Measurements from ENCODE around the gene LHPP. TPM values are rescaled to one million over a fixed set of nuclear protein-coding genes. Genes with fewer than 3 reads are reported as not detected.

LHPP gene
- total and polyA plus RNA-seq, 4 donors = 15.0 to 58.3 (median 35.9) TPM

- peaks cover 16% of the 10 kb centered on the region for H3K4me1 ChIP-seq (ENCODE audit: control insufficient read depth, insufficient read depth, low read length)
- no peak overlapping the region for H3K4me3 ChIP-seq (ENCODE audit: low read depth, low read length)
- no peaks in the 10 kb centered on the region for H3K9me3 ChIP-seq (ENCODE audit: control insufficient read depth, insufficient read depth, low read length)
- no peak for DNase-seq (ENCODE audit: low read depth in 4 of 6, low spot score in 6 of 6)
- peaks cover 29% of the 10 kb centered on the region for H3K36me3 ChIP-seq (ENCODE audit: control insufficient read depth, insufficient read depth, low read length)
- WGBS (ENCODE audit: insufficient coverage) = 94% methylated on average over 9 of the region's 9 CpGs
- H3K27me3 ChIP-seq (ENCODE audit: control insufficient read depth, insufficient read depth, low read length) = no peaks in the 10 kb centered on the region
- no peak overlapping the region for H3K27ac ChIP-seq (ENCODE audit: low read depth, low read length)
Measured at GRCh38 chr10:124530816-124531215, 69.2 kb downstream of the LHPP start.

GRCh38 chr10:124532106-124532641 lies 70.6 kb downstream of the LHPP start:
- H3K36me3 ChIP-seq (ENCODE audit: control insufficient read depth, insufficient read depth, low read length) = peaks cover 27% of the 10 kb centered on the region
- no peaks in the 10 kb centered on the region for H3K27me3 ChIP-seq (ENCODE audit: control insufficient read depth, insufficient read depth, low read length)
- no peak overlapping the region for H3K27ac ChIP-seq (ENCODE audit: low read depth, low read length)
- 74% methylated on average over 11 of the region's 11 CpGs for WGBS (ENCODE audit: insufficient coverage)
- no peak for DNase-seq (ENCODE audit: low read depth in 4 of 6, low spot score in 6 of 6)
- H3K4me1 ChIP-seq (ENCODE audit: control insufficient read depth, insufficient read depth, low read length) = peaks cover 24% of the 10 kb centered on the region
- no peaks in the 10 kb centered on the region for H3K9me3 ChIP-seq (ENCODE audit: control insufficient read depth, insufficient read depth, low read length)
- H3K4me3 ChIP-seq (ENCODE audit: low read depth, low read length) = no peak overlapping the region

GRCh38 chr10:124532788-124533187 lies 71.2 kb downstream of the LHPP start:
- no peak overlapping the region for H3K27ac ChIP-seq (ENCODE audit: low read depth, low read length)
- WGBS (ENCODE audit: insufficient coverage) = 84% methylated on average over 3 of the region's 3 CpGs

GRCh38 chr10:124533266-124533665 lies 71.6 kb downstream of the LHPP start:
- Histone ChIP-seq H3K4me3 (ENCODE audit: low read depth, low read length) (no peak overlapping the region), H3K4me1 (ENCODE audit: control insufficient read depth, insufficient read depth, low read length) (peaks cover 28% of the 10 kb centered on the region), H3K27me3 (ENCODE audit: control insufficient read depth, insufficient read depth, low read length) (no peaks in the 10 kb centered on the region), H3K9me3 (ENCODE audit: control insufficient read depth, insufficient read depth, low read length) (no peaks in the 10 kb centered on the region), H3K27ac (ENCODE audit: low read depth, low read length) (no peak overlapping the region), H3K36me3 (ENCODE audit: control insufficient read depth, insufficient read depth, low read length) (peaks cover 36% of the 10 kb centered on the region)
- 89% methylated on average over 11 of the region's 13 CpGs for WGBS (ENCODE audit: insufficient coverage)
- no peak for DNase-seq (ENCODE audit: low read depth in 4 of 6, low spot score in 6 of 6)

More at GRCh38 chr10:124532788-124533187, 71.2 kb downstream of the LHPP start:
- Histone ChIP-seq H3K36me3 (ENCODE audit: control insufficient read depth, insufficient read depth, low read length) (peaks cover 32% of the 10 kb centered on the region), H3K9me3 (ENCODE audit: control insufficient read depth, insufficient read depth, low read length) (no peaks in the 10 kb centered on the region), H3K27me3 (ENCODE audit: control insufficient read depth, insufficient read depth, low read length) (no peaks in the 10 kb centered on the region), H3K4me1 (ENCODE audit: control insufficient read depth, insufficient read depth, low read length) (peaks cover 24% of the 10 kb centered on the region), H3K4me3 (ENCODE audit: low read depth, low read length) (no peak overlapping the region)
- DNase-seq (ENCODE audit: low read depth in 4 of 6, low spot score in 6 of 6) = no peak

- 66% methylated on average over 28 of the region's 30 CpGs for WGBS (ENCODE audit: insufficient coverage)
- peak in 2 of 6 donors; percentile 39 to 74 for DNase-seq (ENCODE audit: low read depth in 4 of 6, low spot score in 6 of 6)
- H3K9me3 ChIP-seq (ENCODE audit: control insufficient read depth, insufficient read depth, low read length) = no peaks in the 10 kb centered on the region
- H3K4me3 ChIP-seq (ENCODE audit: low read depth, low read length) = no peak overlapping the region
- no peaks in the 10 kb centered on the region for H3K27me3 ChIP-seq (ENCODE audit: control insufficient read depth, insufficient read depth, low read length)
- no peak overlapping the region for H3K27ac ChIP-seq (ENCODE audit: low read depth, low read length)
- H3K36me3 ChIP-seq (ENCODE audit: control insufficient read depth, insufficient read depth, low read length) = peaks cover 36% of the 10 kb centered on the region
- peaks cover 30% of the 10 kb centered on the region for H3K4me1 ChIP-seq (ENCODE audit: control insufficient read depth, insufficient read depth, low read length)
Measured at GRCh38 chr10:124534231-124534798, 72.7 kb downstream of the LHPP start.

- no peak overlapping the region for H3K27ac ChIP-seq (ENCODE audit: low read depth, low read length)
Measured at GRCh38 chr10:124534826-124535601, 73.4 kb downstream of the LHPP start.

GRCh38 chr10:124535731-124536495 lies 74.3 kb downstream of the LHPP start:
- peaks cover 32% of the 10 kb centered on the region for H3K36me3 ChIP-seq (ENCODE audit: control insufficient read depth, insufficient read depth, low read length)
- no peaks in the 10 kb centered on the region for H3K9me3 ChIP-seq (ENCODE audit: control insufficient read depth, insufficient read depth, low read length)
- H3K27me3 ChIP-seq (ENCODE audit: control insufficient read depth, insufficient read depth, low read length) = no peaks in the 10 kb centered on the region
- peak overlapping the region; percentile 15 for H3K27ac ChIP-seq (ENCODE audit: low read depth, low read length)
- DNase-seq (ENCODE audit: low read depth in 4 of 6, low spot score in 6 of 6) = no peak
- 54% methylated on average over 17 of the region's 18 CpGs for WGBS (ENCODE audit: insufficient coverage)
- H3K4me3 ChIP-seq (ENCODE audit: low read depth, low read length) = no peak overlapping the region
- peaks cover 29% of the 10 kb centered on the region for H3K4me1 ChIP-seq (ENCODE audit: control insufficient read depth, insufficient read depth, low read length)

More at GRCh38 chr10:124534826-124535601, 73.4 kb downstream of the LHPP start:
- H3K4me1 ChIP-seq (ENCODE audit: control insufficient read depth, insufficient read depth, low read length) = peaks cover 29% of the 10 kb centered on the region
- DNase-seq (ENCODE audit: low read depth in 4 of 6, low spot score in 6 of 6) = no peak
- H3K36me3 ChIP-seq (ENCODE audit: control insufficient read depth, insufficient read depth, low read length) = peaks cover 36% of the 10 kb centered on the region
- H3K9me3 ChIP-seq (ENCODE audit: control insufficient read depth, insufficient read depth, low read length) = no peaks in the 10 kb centered on the region
- H3K27me3 ChIP-seq (ENCODE audit: control insufficient read depth, insufficient read depth, low read length) = no peaks in the 10 kb centered on the region
- WGBS (ENCODE audit: insufficient coverage) = 89% methylated on average over 15 of the region's 17 CpGs
- no peak overlapping the region for H3K4me3 ChIP-seq (ENCODE audit: low read depth, low read length)

GRCh38 chr10:124536496-124537050 lies 75.0 kb downstream of the LHPP start:
- no peak overlapping the region for H3K4me3 ChIP-seq (ENCODE audit: low read depth, low read length)
- peaks cover 31% of the 10 kb centered on the region for H3K36me3 ChIP-seq (ENCODE audit: control insufficient read depth, insufficient read depth, low read length)
- DNase-seq (ENCODE audit: low read depth in 4 of 6, low spot score in 6 of 6) = no peak
- no peak overlapping the region for H3K27ac ChIP-seq (ENCODE audit: low read depth, low read length)
- H3K27me3 ChIP-seq (ENCODE audit: control insufficient read depth, insufficient read depth, low read length) = no peaks in the 10 kb centered on the region
- H3K4me1 ChIP-seq (ENCODE audit: control insufficient read depth, insufficient read depth, low read length) = peaks cover 35% of the 10 kb centered on the region
- 68% methylated on average over 2 of the region's 5 CpGs for WGBS (ENCODE audit: insufficient coverage)
- H3K9me3 ChIP-seq (ENCODE audit: control insufficient read depth, insufficient read depth, low read length) = no peaks in the 10 kb centered on the region

- Histone ChIP-seq H3K4me1 (ENCODE audit: control insufficient read depth, insufficient read depth, low read length) (peaks cover 36% of the 10 kb centered on the region), H3K27ac (ENCODE audit: low read depth, low read length) (no peak overlapping the region)
- 91% methylated on average over 13 of the region's 18 CpGs for WGBS (ENCODE audit: insufficient coverage)
Measured at GRCh38 chr10:124537166-124537725, 75.6 kb downstream of the LHPP start.

More at GRCh38 chr10:124537166-124537725, 75.6 kb downstream of the LHPP start:
- Histone ChIP-seq H3K27me3 (ENCODE audit: control insufficient read depth, insufficient read depth, low read length) (no peaks in the 10 kb centered on the region), H3K36me3 (ENCODE audit: control insufficient read depth, insufficient read depth, low read length) (peaks cover 34% of the 10 kb centered on the region), H3K9me3 (ENCODE audit: control insufficient read depth, insufficient read depth, low read length) (no peaks in the 10 kb centered on the region), H3K4me3 (ENCODE audit: low read depth, low read length) (no peak overlapping the region)
- no peak for DNase-seq (ENCODE audit: low read depth in 4 of 6, low spot score in 6 of 6)

All from spinal cord (tissue), 10 donors.